T-helper 1 cell treated with Interleukin-12 subunit alpha and Interleukin-12 subunit beta and Interleukin-4 antibody, amounts not matched to agents 30 μg/mL and 1 μg/mL, for 36 hours (primary cell): ENCODE data around the gene P2RX5.

Source experiments
- H3K27ac Mint-ChIP-seq: one replicate; pipeline ENCODE4 v1.8.0; 2021; ENCODE audit warnings: mild to moderate bottlenecking, mixed read lengths
- H3K27me3 Mint-ChIP-seq: one replicate; pipeline ENCODE4 v1.8.0; 2021; ENCODE audit warnings: low read depth, mixed read lengths
- H3K36me3 Mint-ChIP-seq: one replicate; pipeline ENCODE4 v1.8.0; 2021; ENCODE audit warnings: low read depth, mixed read lengths
- H3K4me1 Mint-ChIP-seq: one replicate; pipeline ENCODE4 v1.8.0; 2021; ENCODE audit warnings: low read depth, mixed read lengths
- H3K4me3 Mint-ChIP-seq: one replicate; pipeline ENCODE4 v1.8.0; 2021; ENCODE audit warnings: mild to moderate bottlenecking, moderate library complexity, mixed read lengths
- H3K9me3 Mint-ChIP-seq: one replicate; pipeline ENCODE4 v1.8.0; 2021; ENCODE audit warnings: mixed read lengths

The P2RX5 gene

DNA sequence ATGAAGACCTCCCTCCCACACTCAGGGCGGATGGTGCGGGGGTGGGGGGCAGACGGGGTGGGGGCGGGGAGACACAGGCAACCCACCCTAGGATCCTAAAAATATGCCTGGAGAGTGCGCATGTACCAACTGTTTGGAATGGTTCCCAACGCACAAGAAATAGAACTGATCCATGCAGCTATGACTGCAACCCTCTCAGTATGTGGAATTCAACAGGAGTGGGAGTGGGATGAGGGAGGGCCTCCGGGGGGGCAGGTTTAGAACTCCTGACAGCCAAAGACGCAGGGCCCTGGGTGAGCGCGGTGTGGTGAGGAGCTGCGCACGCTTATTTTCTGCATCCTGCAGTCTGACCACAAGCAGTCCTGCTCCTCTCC is 1.1 kb upstream of the P2RX5 start:
- Mint-ChIP-seq H3K9me3 (peaks cover 7% of the 10 kb centered on the region), H3K27ac (no peak overlapping the region), H3K4me1 (peaks cover 28% of the 10 kb centered on the region), H3K27me3 (no peaks in the 10 kb centered on the region), H3K36me3 (peaks cover 28% of the 10 kb centered on the region), H3K4me3 (no peak overlapping the region)

DNA sequence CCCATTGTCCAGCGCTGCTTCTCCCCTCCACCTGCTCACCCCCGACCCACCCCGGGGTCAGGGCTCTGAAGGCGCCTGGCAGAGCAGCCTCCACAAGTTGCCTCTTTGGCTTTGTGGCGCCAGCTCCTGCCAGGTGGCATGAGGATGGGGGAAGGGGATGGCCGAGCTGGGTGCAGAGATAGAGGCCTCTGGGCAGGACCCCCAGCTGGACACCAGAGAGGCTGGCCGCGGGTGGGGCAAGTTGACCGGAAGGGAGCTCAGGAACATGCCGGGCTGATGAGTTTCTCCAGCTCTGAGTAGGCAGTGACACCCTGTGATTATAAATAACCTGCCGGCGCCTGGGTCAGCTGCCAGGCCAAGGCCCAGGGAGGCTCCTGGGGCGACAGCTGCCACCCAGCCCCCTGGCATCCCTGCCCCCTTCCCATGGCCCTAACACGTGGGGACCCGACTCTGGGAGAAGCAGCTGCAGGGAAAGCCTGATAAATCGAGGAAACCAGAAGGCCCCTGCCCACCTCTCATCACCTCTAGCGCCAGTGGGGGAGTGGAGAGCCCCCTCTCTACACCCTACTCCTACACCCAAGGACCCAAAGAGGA is 729 bp downstream of the P2RX5 start:
- H3K36me3 Mint-ChIP-seq = peaks cover 30% of the 10 kb centered on the region
- no peaks in the 10 kb centered on the region for H3K27me3 Mint-ChIP-seq
- peaks cover 7% of the 10 kb centered on the region for H3K9me3 Mint-ChIP-seq
- peaks cover 38% of the 10 kb centered on the region for H3K4me1 Mint-ChIP-seq
- H3K4me3 Mint-ChIP-seq = peak overlapping the region; percentile 97
- peak overlapping the region; percentile 49 for H3K27ac Mint-ChIP-seq

DNA sequence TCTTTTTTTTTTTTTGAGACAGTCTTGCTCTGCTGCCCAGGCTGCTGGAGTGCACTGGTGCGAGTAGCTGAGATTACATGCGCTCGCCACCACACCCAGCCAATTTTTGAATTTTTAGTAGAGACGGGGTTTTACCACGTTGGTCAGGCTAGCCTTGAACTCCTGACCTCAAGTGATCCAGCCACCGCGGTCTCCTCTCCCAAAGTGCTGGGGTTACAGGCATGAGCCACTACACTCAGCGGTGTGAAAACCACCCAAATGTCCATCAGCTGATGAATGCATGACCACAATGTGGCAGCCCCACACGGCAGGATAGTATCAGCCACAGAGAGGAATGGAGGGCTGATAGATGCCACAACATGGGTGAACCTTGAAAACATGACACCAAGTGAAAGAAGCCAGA is 2.1 kb downstream of the P2RX5 start:
- peak overlapping the region; percentile 83 for H3K27ac Mint-ChIP-seq
- no peaks in the 10 kb centered on the region for H3K27me3 Mint-ChIP-seq
- H3K36me3 Mint-ChIP-seq = peaks cover 33% of the 10 kb centered on the region
- H3K9me3 Mint-ChIP-seq = peaks cover 7% of the 10 kb centered on the region
- H3K4me1 Mint-ChIP-seq = peaks cover 39% of the 10 kb centered on the region
- peak overlapping the region; percentile 97 for H3K4me3 Mint-ChIP-seq

DNA sequence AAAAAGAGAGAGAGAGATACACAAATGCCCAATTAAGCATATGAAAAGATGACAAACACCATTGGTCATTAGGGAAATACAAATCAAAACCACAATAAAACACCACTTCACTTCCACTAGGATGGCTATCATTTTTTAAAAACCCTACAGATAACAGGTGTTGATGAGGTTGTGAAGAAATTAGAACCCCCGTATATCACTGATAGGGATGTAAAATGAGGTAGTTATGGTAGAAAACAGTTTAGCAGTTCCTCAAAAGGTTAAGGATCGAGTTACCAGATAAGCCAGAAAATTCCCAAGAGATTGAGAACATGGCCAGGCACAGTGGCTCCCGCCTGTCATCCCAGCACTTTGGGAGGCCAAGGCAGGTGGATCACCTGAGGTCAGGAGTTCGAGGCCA is 2.8 kb downstream of the P2RX5 start:
- H3K36me3 Mint-ChIP-seq = peaks cover 35% of the 10 kb centered on the region
- H3K9me3 Mint-ChIP-seq = peaks cover 7% of the 10 kb centered on the region
- H3K4me3 Mint-ChIP-seq = peak overlapping the region; percentile 68
- H3K27me3 Mint-ChIP-seq = no peaks in the 10 kb centered on the region
- peak overlapping the region; percentile 62 for H3K27ac Mint-ChIP-seq
- peaks cover 41% of the 10 kb centered on the region for H3K4me1 Mint-ChIP-seq

DNA sequence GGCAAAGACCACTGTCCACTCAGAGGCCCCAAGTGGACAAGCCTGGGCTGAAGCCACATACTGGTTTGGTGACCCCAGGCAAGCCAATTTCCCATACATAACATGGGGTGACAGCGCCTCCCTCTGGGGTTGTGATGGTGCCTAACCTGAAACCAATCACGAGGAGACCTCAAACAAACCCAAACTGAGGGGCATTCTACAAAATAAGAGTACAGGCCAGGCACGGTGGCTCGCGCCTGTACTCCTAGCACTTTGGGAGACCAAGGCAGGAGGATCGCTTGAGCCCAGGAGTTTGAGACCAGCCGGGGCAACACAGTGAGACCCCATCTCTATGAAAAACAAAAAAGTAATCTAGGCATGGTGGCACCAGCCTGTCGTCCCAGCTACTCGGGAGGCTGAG is 3.6 kb downstream of the P2RX5 start:
- H3K36me3 Mint-ChIP-seq = peaks cover 38% of the 10 kb centered on the region
- H3K4me3 Mint-ChIP-seq = peak overlapping the region; percentile 68
- H3K27me3 Mint-ChIP-seq = no peaks in the 10 kb centered on the region
- H3K9me3 Mint-ChIP-seq = no peaks in the 10 kb centered on the region
- H3K4me1 Mint-ChIP-seq = peaks cover 37% of the 10 kb centered on the region
- H3K27ac Mint-ChIP-seq = no peak overlapping the region

DNA sequence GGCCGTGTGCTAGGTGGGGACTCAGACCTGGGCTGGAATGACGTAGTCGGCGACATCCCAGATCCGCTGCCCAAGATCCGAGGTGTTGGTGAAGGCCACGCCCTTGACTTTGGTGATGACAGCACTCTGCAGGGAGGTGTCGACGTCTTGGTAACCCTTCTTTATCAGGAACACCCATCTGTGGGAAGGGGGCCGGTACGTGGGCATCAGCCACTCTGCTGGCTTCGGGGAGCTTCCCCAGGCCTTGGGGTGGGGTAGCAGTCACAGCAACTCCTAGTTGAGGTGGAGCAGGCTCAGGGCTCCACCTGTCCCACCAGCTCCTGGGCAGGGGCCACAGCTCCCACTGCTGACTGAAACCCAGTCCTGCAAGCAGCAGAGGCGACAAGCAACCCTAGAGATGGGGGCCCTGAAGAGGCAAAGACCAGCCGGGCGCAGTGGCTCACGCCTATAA is 4.3 kb downstream of the P2RX5 start:
- no peaks in the 10 kb centered on the region for H3K9me3 Mint-ChIP-seq
- no peak overlapping the region for H3K27ac Mint-ChIP-seq
- H3K27me3 Mint-ChIP-seq = no peaks in the 10 kb centered on the region
- no peak overlapping the region for H3K4me3 Mint-ChIP-seq
- H3K4me1 Mint-ChIP-seq = peaks cover 35% of the 10 kb centered on the region
- H3K36me3 Mint-ChIP-seq = peaks cover 38% of the 10 kb centered on the region

DNA sequence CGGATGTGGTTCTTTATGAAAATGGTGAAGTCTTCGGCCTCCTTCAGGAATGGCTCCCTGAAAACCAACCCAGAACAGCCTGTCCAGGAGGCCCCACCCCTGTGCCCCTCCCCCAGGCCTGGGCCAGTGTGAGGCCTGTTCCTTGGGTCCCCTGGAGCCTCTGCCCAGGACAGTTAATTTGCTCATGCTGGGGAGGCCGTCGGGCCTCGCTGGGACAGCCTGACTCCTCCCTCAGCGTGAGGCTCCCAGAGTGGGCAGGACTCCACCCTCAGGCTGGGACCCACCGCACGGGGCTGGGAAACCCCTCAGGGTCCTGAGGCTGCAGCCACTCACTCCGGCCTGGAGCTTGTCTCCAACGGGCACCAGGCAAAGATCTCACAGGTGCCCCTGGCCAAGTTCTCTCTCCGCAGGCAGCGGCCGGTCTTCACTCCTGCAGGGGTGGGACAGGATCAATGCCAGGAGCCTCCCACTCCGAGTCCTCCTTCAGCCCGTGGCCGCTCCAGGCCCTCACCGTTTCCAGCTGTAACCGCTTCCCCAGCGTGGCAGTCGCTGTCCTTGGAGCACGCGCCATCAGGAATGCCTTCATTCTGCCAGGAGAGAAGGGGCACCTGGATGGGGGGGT is 5.8 kb downstream of the P2RX5 start:
- Mint-ChIP-seq H3K27ac (no peak overlapping the region), H3K4me1 (peaks cover 33% of the 10 kb centered on the region), H3K27me3 (no peaks in the 10 kb centered on the region), H3K4me3 (no peak overlapping the region), H3K36me3 (peaks cover 36% of the 10 kb centered on the region), H3K9me3 (no peaks in the 10 kb centered on the region)

DNA sequence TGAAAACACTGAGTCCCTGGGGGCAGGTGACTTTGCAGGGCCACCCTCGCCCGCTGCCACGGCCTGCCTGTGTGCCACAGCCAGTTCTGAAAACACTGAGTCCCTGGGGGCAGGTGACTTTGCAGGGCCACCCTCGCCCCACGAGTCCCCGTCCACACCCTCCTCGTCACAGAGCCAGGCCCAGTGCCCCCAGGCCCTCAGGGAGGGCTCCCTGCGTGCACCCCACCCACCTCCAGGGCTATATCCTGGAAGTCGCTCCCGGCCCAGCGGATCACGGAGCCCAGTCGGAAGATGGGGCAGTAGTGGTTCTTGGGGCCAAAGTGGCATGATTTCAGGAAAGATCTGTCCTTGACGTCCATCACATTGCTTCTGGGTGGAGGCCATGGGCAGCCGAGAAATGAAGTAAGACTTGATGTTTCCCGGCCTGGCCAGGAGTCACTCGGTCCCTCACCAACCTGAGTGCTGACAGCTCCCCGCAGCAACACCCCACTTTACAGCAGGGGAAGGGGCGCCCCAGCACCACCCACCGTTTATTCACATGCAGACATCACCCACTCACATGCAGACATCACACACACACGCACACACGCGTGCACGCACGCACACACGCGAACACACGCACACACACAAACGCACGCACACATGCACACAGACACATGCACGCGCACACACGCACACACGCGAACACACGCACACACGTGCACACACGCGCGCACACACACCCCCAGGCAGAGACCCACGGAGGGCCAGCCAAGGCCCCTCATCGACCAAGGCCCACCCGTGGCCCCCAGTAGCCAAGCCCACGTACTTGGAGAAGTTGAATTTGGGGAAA is 6.5 kb downstream of the P2RX5 start:
- peaks cover 32% of the 10 kb centered on the region for H3K4me1 Mint-ChIP-seq
- no peaks in the 10 kb centered on the region for H3K27me3 Mint-ChIP-seq
- H3K36me3 Mint-ChIP-seq = peaks cover 34% of the 10 kb centered on the region
- no peaks in the 10 kb centered on the region for H3K9me3 Mint-ChIP-seq
- H3K4me3 Mint-ChIP-seq = no peak overlapping the region
- H3K27ac Mint-ChIP-seq = no peak overlapping the region

DNA sequence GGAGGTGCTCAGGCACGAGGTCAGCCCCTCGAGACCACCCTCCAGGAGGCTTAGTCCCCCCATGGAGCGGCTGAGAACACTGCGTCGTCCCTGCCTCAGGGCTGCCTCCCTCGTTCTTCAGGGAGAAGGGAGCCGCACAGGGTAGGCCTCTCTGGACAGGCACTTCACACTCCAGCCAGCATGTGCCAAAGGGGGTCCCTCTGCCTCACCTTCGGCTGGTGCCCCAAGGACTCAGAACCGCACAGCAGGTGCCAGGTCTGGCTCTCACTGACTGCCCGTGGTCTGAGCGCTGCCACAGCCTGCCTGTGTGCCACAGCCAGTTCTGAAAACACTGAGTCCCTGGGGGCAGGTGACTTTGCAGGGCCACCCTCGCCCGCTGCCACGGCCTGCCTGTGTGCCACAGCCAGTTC is 7.1 kb downstream of the P2RX5 start:
- no peak overlapping the region for H3K27ac Mint-ChIP-seq
- H3K27me3 Mint-ChIP-seq = no peaks in the 10 kb centered on the region

DNA sequence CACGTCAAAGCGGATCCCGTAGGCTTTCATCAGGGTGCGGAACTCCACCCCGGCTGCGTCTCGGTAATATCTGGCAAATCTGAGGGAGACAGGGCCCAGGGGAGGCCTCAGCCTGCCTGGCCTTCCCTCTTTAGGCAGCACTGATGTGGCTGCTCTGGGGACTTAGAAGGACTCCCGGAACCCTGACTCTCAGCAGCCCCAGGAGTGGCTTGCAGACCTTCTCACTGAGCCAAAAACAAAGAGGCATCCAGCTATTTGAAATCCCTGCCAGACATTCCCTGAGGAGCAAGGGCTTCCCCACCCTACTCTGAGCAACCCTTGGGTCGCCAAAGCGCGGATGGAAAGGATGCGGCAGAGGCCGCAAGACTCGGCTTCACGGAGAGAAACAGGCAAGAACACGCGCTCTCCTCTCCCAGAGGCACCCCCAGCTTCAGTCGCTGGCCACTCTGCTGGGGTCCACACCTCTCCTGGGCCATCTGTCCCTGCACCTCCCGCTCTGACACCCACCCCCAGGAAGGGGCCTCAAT is 7.9 kb downstream of the P2RX5 start:
- Mint-ChIP-seq H3K4me1 (peaks cover 33% of the 10 kb centered on the region), H3K36me3 (peaks cover 32% of the 10 kb centered on the region), H3K27me3 (no peaks in the 10 kb centered on the region), H3K4me3 (no peak overlapping the region), H3K27ac (no peak overlapping the region), H3K9me3 (no peaks in the 10 kb centered on the region)

More for the DNA sequence above, 7.1 kb downstream of the P2RX5 start:
- peaks cover 31% of the 10 kb centered on the region for H3K4me1 Mint-ChIP-seq
- H3K36me3 Mint-ChIP-seq = peaks cover 35% of the 10 kb centered on the region
- no peaks in the 10 kb centered on the region for H3K9me3 Mint-ChIP-seq
- H3K4me3 Mint-ChIP-seq = no peak overlapping the region

DNA sequence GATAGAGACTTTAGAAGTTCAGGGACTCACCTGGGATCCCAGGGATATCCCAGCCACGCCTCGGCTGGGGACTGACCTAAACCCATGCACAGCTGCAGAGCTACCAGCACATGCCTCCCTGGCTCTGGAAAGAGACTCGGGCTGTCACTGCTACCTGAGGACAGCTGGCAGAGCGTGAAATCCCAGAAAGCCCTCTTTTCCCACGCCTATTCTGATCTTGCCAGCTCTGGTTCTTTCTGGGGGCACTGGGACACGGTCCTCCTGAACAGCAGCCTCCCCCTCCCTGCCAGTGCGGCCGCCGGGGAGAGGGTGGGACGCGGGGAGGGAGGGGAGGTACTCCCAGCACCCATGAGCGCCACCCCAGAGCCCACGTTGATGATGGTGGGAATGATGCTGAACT is 10.8 kb downstream of the P2RX5 start:
- Mint-ChIP-seq H3K9me3 (no peaks in the 10 kb centered on the region), H3K4me3 (no peak overlapping the region), H3K36me3 (peaks cover 34% of the 10 kb centered on the region), H3K27me3 (no peaks in the 10 kb centered on the region), H3K4me1 (peaks cover 32% of the 10 kb centered on the region), H3K27ac (no peak overlapping the region)

DNA sequence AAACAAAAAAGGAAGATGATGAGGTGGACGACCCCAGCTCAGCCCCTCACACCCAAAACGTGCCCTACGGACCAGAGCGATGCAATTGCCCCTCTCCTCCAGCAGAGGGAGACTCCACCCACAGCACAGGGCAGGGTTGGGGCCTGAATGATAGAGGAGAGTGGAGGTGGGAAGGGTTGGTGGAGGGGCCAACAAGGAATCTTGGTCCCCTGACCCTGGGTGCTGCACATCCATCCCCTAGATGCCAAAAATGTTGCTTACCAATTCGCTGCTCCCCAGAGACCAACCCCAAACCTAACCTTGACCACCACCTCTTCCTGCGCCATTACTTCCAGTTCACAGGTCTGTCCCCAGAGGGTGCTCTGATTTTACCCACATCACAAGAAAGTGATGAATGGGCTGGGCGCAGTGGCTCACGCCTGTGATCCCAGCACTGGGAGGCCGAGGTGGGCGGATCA is 12.9 kb downstream of the P2RX5 start:
- peaks cover 26% of the 10 kb centered on the region for H3K4me1 Mint-ChIP-seq
- H3K27ac Mint-ChIP-seq = peak overlapping the region; percentile 45
- H3K36me3 Mint-ChIP-seq = peaks cover 29% of the 10 kb centered on the region
- H3K27me3 Mint-ChIP-seq = no peaks in the 10 kb centered on the region
- H3K4me3 Mint-ChIP-seq = no peak overlapping the region
- no peaks in the 10 kb centered on the region for H3K9me3 Mint-ChIP-seq

DNA sequence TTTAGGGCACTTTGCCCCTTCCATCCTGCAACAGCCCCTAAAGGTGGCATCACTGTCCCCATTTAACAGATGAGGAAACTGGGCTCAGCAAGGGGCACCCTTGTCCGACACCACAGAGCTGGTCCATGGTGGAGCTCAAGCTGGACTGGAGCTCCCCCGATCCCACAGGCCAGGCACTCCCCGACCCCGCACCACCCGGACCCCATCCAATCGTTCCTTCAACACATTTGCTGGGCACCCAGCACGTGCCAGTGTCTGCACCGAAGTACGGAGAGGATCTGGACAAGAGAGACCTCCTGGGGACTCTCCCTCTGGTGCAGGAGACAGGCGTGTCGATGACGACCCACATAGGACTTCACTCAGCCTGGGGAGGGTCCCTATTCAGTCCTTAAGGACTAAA is 13.9 kb downstream of the P2RX5 start:
- Mint-ChIP-seq H3K4me3 (no peak overlapping the region), H3K36me3 (peaks cover 34% of the 10 kb centered on the region), H3K27me3 (no peaks in the 10 kb centered on the region), H3K27ac (peak overlapping the region; percentile 65), H3K4me1 (peaks cover 26% of the 10 kb centered on the region), H3K9me3 (no peaks in the 10 kb centered on the region)

DNA sequence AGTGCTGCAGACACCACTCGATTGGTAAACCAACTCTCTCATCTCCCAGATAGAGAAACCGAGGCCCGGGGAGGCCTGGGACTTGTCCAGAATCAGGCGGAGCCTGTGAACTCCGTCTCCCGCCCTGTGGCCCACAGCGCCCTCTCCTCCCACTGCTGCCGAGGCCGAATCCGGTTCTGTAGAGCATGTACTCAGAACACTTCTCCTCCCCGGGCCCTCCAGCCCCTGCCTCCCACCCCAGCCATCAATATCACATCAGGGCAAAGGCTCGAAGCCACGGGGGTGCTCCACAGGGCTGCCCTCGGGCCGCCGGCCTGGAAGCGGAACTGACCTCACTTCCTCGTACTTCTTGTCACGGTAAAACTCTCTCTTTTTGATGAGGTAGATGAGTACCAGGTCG is 14.4 kb downstream of the P2RX5 start:
- peaks cover 34% of the 10 kb centered on the region for H3K36me3 Mint-ChIP-seq
- H3K4me3 Mint-ChIP-seq = no peak overlapping the region
- peaks cover 26% of the 10 kb centered on the region for H3K4me1 Mint-ChIP-seq
- no peaks in the 10 kb centered on the region for H3K27me3 Mint-ChIP-seq
- no peaks in the 10 kb centered on the region for H3K9me3 Mint-ChIP-seq
- H3K27ac Mint-ChIP-seq = peak overlapping the region; percentile 65
